ENCODE measurements around the gene HERC4.
A peak's percentile ranks its signal among the peaks of the same experiment; 100 is the strongest.

The HERC4 gene

GRCh38 chr10:67959839-67960476 lies 115.1 kb downstream of the HERC4 start:
- DNase-seq (ENCODE audit: low read depth in 2 of 2), result no peak

- DNase-seq (ENCODE audit: low read depth in 2 of 2), result no peak
Measured at GRCh38 chr10:67955614-67956013, 119.5 kb downstream of the HERC4 start.

GRCh38 chr10:67943917-67944316 lies 131.2 kb downstream of the HERC4 start:
- no peak for DNase-seq (ENCODE audit: low read depth in 2 of 2)

DNA sequence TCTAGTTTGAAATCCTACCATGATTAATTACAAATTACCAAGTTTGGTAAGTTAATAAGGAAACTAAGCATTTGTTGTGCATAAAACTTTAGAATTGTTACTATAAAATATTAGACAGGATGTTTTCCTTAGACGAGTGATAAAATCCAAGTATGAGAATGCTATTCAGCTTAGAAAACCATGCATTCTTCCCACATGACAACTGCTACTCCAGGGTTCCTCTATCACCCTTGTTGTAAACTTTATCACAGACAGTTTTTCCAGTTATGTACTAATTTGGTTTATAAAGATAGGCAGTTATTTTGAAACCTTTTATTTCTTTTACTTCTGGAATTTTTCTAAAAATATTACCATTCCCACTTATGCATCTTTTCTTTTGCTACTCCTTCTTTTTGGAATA lies 138.7 kb downstream of the HERC4 start:
- DNase-seq (ENCODE audit: low read depth in 2 of 2), result no peak

- no peak for DNase-seq (ENCODE audit: low read depth in 2 of 2)
Measured at GRCh38 chr10:67935223-67935622, 139.9 kb downstream of the HERC4 start.

- DNase-seq (ENCODE audit: low read depth in 2 of 2), result no peak
Measured at GRCh38 chr10:67934336-67934735, 140.7 kb downstream of the HERC4 start.

DNA sequence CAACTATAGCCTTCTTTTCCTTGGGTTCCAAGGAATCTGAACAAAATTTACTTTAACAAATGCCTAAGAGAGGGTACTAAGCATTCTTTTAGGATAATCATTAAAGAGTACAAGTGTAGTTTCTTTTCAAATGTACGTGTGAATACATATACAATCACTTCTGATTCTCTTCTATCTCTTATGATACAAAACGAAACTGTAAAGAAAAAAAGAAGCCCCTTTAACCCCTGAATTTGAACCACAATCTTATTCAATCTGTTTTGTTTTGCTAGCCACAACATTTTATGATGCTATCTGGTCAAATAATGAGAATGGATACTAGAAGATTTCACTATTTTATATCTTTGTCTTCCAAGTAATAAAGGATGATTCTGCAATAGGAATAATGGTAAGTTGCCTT lies 141.9 kb downstream of the HERC4 start:
- no peak for DNase-seq (ENCODE audit: low read depth in 2 of 2)

DNA sequence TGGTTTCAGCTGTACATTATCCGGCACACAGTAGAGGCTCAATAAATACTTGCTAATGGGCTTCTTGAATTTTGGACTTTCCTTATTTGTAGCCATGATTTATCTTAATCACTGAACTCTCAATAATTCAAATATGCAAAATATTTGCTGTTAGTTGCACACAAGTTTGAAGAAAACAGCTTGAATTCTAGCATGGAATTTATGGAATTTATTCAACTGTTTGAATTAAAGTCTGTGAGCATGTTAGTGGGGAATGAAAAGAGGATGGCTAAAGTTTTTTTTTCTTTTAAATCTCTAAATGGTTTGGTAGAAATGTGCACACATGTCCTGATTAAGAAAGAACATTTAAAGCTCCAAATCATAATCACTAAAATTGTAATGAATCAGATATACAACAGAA lies 148.1 kb downstream of the HERC4 start:
- no peak for DNase-seq (ENCODE audit: low read depth in 2 of 2)

- no peak for DNase-seq (ENCODE audit: low read depth in 2 of 2)
Measured at GRCh38 chr10:67925449-67926005, 149.6 kb downstream of the HERC4 start.

- no peak for DNase-seq (ENCODE audit: low read depth in 2 of 2)
Measured at GRCh38 chr10:67924136-67924535, 150.9 kb downstream of the HERC4 start.

DNA sequence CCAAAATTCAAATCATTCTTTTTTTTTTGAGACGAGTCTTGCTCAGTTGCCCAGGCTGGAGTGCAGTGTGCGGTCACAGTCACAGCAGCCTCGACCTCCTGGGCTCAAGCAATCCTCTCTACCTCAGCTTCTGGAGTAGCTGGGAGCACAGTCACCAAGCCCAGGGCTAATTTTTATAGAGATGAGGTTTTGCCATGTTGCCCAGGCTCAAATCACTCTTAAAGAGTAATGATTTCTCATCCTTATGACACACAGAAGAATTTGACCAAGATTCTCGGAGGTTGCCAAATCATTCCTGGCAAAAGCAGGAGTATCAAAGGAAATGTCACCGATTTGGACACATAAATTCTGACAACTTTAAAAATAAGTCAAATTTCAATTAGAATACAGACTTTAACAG lies 151.5 kb downstream of the HERC4 start:
- no peak for DNase-seq (ENCODE audit: low read depth in 2 of 2)

GRCh38 chr10:67921065-67921464 lies 154.0 kb downstream of the HERC4 start:
- DNase-seq (ENCODE audit: low read depth in 2 of 2), result no peak

GRCh38 chr10:67917679-67918078 lies 157.4 kb downstream of the HERC4 start:
- DNase-seq (ENCODE audit: low read depth in 2 of 2), result no peak

- DNase-seq (ENCODE audit: low read depth in 2 of 2), result no peak
Measured at GRCh38 chr10:67917169-67917568, 157.9 kb downstream of the HERC4 start.

DNA sequence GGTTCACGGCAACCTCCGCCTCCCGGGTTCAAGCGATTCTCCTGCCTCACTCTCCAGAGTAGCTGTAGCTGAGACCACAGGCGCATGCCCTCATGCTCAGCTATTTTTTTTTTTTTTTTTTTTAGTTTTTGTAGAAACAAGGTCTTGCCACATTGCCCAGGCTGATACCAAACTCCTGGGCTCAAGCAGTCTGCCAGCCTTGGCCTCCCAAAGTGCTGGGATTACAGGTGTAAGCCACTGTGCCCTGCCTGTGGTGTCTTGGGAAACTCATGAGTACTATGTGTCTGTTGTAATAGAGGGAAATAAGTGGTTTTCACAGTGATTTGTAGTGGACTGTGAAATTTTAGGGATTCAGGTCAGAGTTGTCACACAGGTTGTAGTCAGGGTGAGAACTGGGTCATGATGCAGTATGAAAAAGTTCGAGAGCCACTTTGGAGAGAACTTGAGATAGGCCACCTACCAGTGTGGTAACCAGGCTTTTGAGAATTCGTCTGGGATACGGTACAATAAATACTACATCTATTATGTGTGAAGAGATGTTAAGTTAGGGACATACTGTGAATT lies 160.2 kb downstream of the HERC4 start:
- DNase-seq (ENCODE audit: low read depth in 2 of 2), result no peak

DNA sequence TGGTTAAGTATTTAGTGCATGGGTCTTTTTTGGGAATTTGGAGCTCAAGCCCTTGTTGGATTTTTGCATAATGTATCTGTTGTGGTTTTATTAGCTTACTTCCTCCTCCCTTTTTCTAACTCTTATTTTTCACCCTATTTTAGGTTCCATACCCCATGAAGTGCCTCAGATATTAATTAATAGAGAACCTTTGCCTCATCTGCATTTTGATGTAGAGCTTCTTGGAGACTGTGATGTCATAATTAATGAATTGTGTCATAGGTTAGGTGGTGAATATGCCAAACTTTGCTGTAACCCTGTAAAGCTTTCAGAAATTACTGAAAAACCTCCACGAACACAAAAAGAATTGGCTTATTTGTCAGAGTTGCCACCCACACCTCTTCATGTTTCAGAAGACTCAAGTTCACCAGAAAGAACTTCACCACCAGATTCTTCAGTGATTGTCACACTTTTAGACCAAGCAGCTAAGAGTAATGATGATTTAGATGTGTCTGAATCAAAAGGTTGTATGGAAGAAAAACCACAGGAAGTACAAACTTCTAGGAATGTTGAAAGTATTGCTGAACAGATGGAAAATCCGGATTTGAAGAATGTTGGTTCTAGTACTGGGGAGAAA lies 162.6 kb downstream of the HERC4 start:
- DNase-seq (ENCODE audit: low read depth in 2 of 2), result no peak

GRCh38 chr10:67903581-67903980 lies 171.5 kb downstream of the HERC4 start:
- no peak for DNase-seq (ENCODE audit: low read depth in 2 of 2)

- no peak for DNase-seq (ENCODE audit: low read depth in 2 of 2)
Measured at GRCh38 chr10:67893637-67894036, 181.4 kb downstream of the HERC4 start.

GRCh38 chr10:67884842-67885670 lies 190.0 kb downstream of the HERC4 start:
- peak; percentile 40 to 73 for DNase-seq (ENCODE audit: low read depth in 2 of 2)

DNA sequence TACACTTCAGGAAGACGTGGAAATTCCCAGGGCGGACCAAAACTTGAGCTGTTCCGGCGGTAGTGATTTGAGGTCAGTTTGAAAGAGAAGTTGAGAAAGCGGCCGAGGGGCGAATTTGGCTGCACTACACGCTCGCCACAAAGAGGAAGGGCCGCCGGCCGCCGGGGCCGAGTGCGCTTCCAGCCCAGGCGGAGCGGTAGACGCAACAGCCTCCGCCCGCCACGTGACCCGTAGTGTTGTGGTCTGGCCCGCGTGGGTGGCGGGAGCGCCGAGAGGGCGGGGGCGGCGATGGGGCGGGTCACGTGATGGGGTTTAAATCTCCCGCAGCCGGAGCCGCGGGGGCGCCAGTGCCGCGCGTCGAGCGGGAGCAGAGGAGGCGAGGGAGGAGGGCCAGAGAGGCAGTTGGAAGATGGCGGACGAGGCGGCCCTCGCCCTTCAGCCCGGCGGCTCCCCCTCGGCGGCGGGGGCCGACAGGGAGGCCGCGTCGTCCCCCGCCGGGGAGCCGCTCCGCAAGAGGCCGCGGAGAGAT lies 190.7 kb downstream of the HERC4 start, which contains the start of gene SIRT1:
TSS of gene SIRT1 (plus strand) at position 344 of the 529 bp plus-strand sequence. CDS start at position 410, 66 bp downstream.
- DNase-seq (ENCODE audit: low read depth in 2 of 2), result peak; percentile 89 to 96

GRCh38 chr10:67883710-67884312 lies 191.3 kb downstream of the HERC4 start:
- no peak for DNase-seq (ENCODE audit: low read depth in 2 of 2)

Measured in stimulated activated CD8-positive, alpha-beta memory T cell treated with anti-CD3 and anti-CD28 coated beads, Interleukin-7, amount 100 ng/mL, for 4 hours (primary cell).